HepG2 (cell line): ENCODE data around the gene SOWAHA. TPM values are rescaled to one million over a fixed set of nuclear protein-coding genes. Genes with fewer than 3 reads are reported as not detected.
A peak's percentile ranks its signal among the peaks of the same experiment; 100 is the strongest.

ENCODE experiments used
- ARHGAP35 ChIP-seq: sonication (generic); formaldehyde crosslinking; IDR thresholded peaks from 2 replicates; pipeline ENCODE4 v1.9.0; 2022; ENCODE audit warnings: mild to moderate bottlenecking, inconsistent platforms, moderate library complexity, missing genetic modification reagents, borderline replicate concordance
- EP300 ChIP-seq, 3 experiments: sonication (generic) in 1 of 3; formaldehyde crosslinking in 1 of 3; IDR thresholded peaks; 2 replicates each; pipeline versions ENCODE4 v1.5.1 to v1.6.1; 2011 to 2020; ENCODE audit warnings: low read depth in 2 of 3, low read length in 2 of 3, borderline replicate concordance in 1 of 3, improper control_type of control experiment in 1 of 3, mild to moderate bottlenecking in 1 of 3, missing genetic modification reagents in 1 of 3, moderate library complexity in 1 of 3
- FOSL2 ChIP-seq: sonication (generic); formaldehyde crosslinking; IDR thresholded peaks from 2 replicates; pipeline ENCODE4 v1.4.0; 2020; ENCODE audit warnings: missing genetic modification reagents
- FOXA1 ChIP-seq, 2 experiments: fragments of 450-650 bp in 1 of 2; sonication (generic) in 1 of 2; formaldehyde crosslinking in 1 of 2; IDR thresholded peaks; 2 replicates each; pipeline versions ENCODE4 v1.4.0 to v1.6.1; 2016 to 2020; ENCODE audit warnings: missing genetic modification reagents in 1 of 2
- GTF2F1 ChIP-seq: fragments of 150-350 bp; IDR thresholded peaks from 2 replicates; pipeline ENCODE4 v1.6.1; 2014; ENCODE audit warnings: low read length
- KMT2B ChIP-seq: IDR thresholded peaks from 2 replicates; pipeline ENCODE4 v1.6.1; 2016; ENCODE audit warnings: missing genetic modification reagents, missing compliant biosample characterization
- NAIF1 ChIP-seq: sonication (generic); formaldehyde crosslinking; IDR thresholded peaks from 2 replicates; pipeline ENCODE4 v1.5.0; 2020; ENCODE audit warnings: mild to moderate bottlenecking, missing genetic modification reagents, borderline replicate concordance
- PAF1 ChIP-seq: IDR thresholded peaks from 2 replicates; pipeline ENCODE4 v1.6.1; 2016; ENCODE audit warnings: missing genetic modification reagents, missing compliant biosample characterization
- PHF8 ChIP-seq: sonication (generic); formaldehyde crosslinking; IDR thresholded peaks from 2 replicates; pipeline ENCODE4 v1.5.0; 2020; ENCODE audit warnings: missing genetic modification reagents
- RORA ChIP-seq: sonication (generic); formaldehyde crosslinking; IDR thresholded peaks from 2 replicates; pipeline ENCODE4 v1.5.0; 2020; ENCODE audit warnings: mild to moderate bottlenecking, missing genetic modification reagents, moderate library complexity
- SP5 ChIP-seq: IDR thresholded peaks from 2 replicates; pipeline ENCODE4 v1.6.1; 2016; ENCODE audit warnings: low read depth, borderline replicate concordance
- TRAFD1 ChIP-seq: sonication (generic); formaldehyde crosslinking; IDR thresholded peaks from 2 replicates; pipeline ENCODE4 v1.5.1; 2020; ENCODE audit warnings: missing genetic modification reagents, mild to moderate bottlenecking, borderline replicate concordance
- ZBTB7B ChIP-seq: sonication (generic); formaldehyde crosslinking; IDR thresholded peaks from 2 replicates; pipeline ENCODE4 v1.4.0; 2020; ENCODE audit warnings: missing genetic modification reagents
- ZNF274 ChIP-seq: sonication (generic); formaldehyde crosslinking; IDR thresholded peaks from 2 replicates; pipeline ENCODE4 v1.5.1; 2020; ENCODE audit warnings: mild to moderate bottlenecking, missing genetic modification reagents
- ZNF496 ChIP-seq: sonication (generic); formaldehyde crosslinking; IDR thresholded peaks from 2 replicates; pipeline ENCODE4 v1.8.1; 2023; ENCODE audit warnings: mild to moderate bottlenecking, moderate library complexity, missing genetic modification reagents; ENCODE audit not compliant: insufficient replicate concordance
- ZNF674 ChIP-seq: sonication (generic); formaldehyde crosslinking; IDR thresholded peaks from 2 replicates; pipeline ENCODE4 v1.5.0; 2020; ENCODE audit warnings: low read depth, mild to moderate bottlenecking, missing genetic modification reagents
- ZXDC ChIP-seq: sonication (generic); formaldehyde crosslinking; IDR thresholded peaks from 2 replicates; pipeline ENCODE4 v1.5.0; 2020; ENCODE audit warnings: mild to moderate bottlenecking, missing genetic modification reagents
- polyA plus RNA-seq, 8 experiments: library from polyadenylated mRNA; depleted of rRNA in 3 of 8; stranded (reverse) in 7 of 8; unstranded in 1 of 8; fragments of >200 nt; fragmentation: Illumina TruSeq in 4 of 8; extraction: Trizol in 4 of 8; gene quantifications; 2 replicates each; pipeline versions ENCODE4 v1.2.1 to v1.2.3, GENCODE V29; 2011 to 2016; ENCODE audit warnings: low read depth in 4 of 8, missing spikeins in 1 of 8, mixed read lengths in 1 of 8; ENCODE audit not compliant: insufficient read depth in 1 of 8
- total RNA-seq, 5 experiments: library from RNA; depleted of rRNA; stranded (reverse); fragments of >200 nt; fragmentation: Illumina TruSeq; extraction: Trizol; gene quantifications; 2 replicates each; pipeline ENCODE4 v1.2.3, GENCODE V29; 2016; ENCODE audit warnings: low read depth in 1 of 5

SOWAHA gene
- total and polyA plus RNA-seq, 2 of the 13 experiments (the other 11 are each of a cell fraction or from before 2014, with no cell fraction given), result 0.95 to 1.9 TPM

GRCh38 chr5:132830436-132831094 lies 17.5 kb downstream of the SOWAHA start, which contains the start of gene SHROOM1 (continued):
- TF ChIP-seq TRAFD1 (CRISPR knock-in tag) (no peak), PHF8 (peak; percentile 87), PAF1 (CRISPR knock-in tag) (no peak), ARHGAP35 (CRISPR knock-in tag) (peak; percentile 83; the same call in 1 of the 2 replicates), NAIF1 (CRISPR knock-in tag) (no peak), GTF2F1 (no peak), ZXDC (CRISPR knock-in tag) (no peak; the same call in 1 of the 2 replicates), RORA (no peak), FOSL2 (peak; percentile 31; the same call in 1 of the 2 replicates), SP5 (CRISPR knock-in tag) (0 out of 2 replicates have a peak, but pooled peaks have one; percentile 29), ZBTB7B (CRISPR knock-in tag) (peak; percentile 43; the same call in 1 of the 2 replicates), EP300 (IDR thresholded peaks at IDR 0.05; ENCODE audit: low read depth in 2 of 2, low read length in 2 of 2) (no peak), EP300 (CRISPR knock-in tag; IDR thresholded peaks at IDR 0.05; ENCODE audit: borderline replicate concordance) (peak; percentile 27; the same call in 1 of the 2 replicates), ZNF674 (no peak), ZNF274 (CRISPR knock-in tag) (peak; percentile 65; the same call in 1 of the 2 replicates), ZNF496 (CRISPR knock-in tag) (no peak), KMT2B (CRISPR knock-in tag) (peak; percentile 52; the same call in 1 of the 2 replicates), FOXA1 (IDR thresholded peaks at IDR 0.05) (no peak), FOXA1 (CRISPR knock-in tag; IDR thresholded peaks at IDR 0.05) (no peak)
